GM23338 (cell line): ENCODE data around the gene KLHL22. TPM values are rescaled to one million over a fixed set of nuclear protein-coding genes. Genes with fewer than 3 reads are reported as not detected.

Experiments used
- ATAC-seq: fragments of 200-7000 bp; cut with Tn5 transposase; 3 replicates; pipeline ENCODE4 v1.9.1; 2020
- DNase-seq: peaks from one replicate; pipeline ENCODE4 v3.0.0-alpha.2; 2015; ENCODE audit warnings: low spot score
- H2AFZ ChIP-seq: fragments of 200-600 bp; sonication (generic); 2 replicates; pipeline ENCODE4 v1.8.0; 2016; ENCODE audit warnings: antibody characterized with exemption, mild to moderate bottlenecking, moderate library complexity
- H3F3A ChIP-seq: fragments of 200-600 bp; sonication (generic); replicated peaks from 2 replicates; pipeline ENCODE4 v1.8.0; 2017; ENCODE audit warnings: antibody characterized with exemption, mixed run types, low read depth
- H3K27ac ChIP-seq: fragments of 200-600 bp; sonication (generic); 2 replicates; pipeline ENCODE4 v1.6.1; 2016; ENCODE audit warnings: low read depth
- H3K27me3 ChIP-seq: fragments of 200-600 bp; sonication (generic); 2 replicates; pipeline ENCODE4 v1.8.0; 2016; ENCODE audit warnings: mild to moderate bottlenecking, mixed run types, moderate library complexity; ENCODE audit not compliant: insufficient read depth
- H3K36me3 ChIP-seq: fragments of 200-600 bp; sonication (generic); 2 replicates; pipeline ENCODE4 v1.8.0; 2016; ENCODE audit warnings: mild to moderate bottlenecking; ENCODE audit not compliant: insufficient read depth
- H3K4me1 ChIP-seq: fragments of 200-600 bp; sonication (generic); 2 replicates; pipeline ENCODE4 v1.8.0; 2016; ENCODE audit warnings: mild to moderate bottlenecking, moderate library complexity; ENCODE audit not compliant: insufficient read depth
- H3K4me2 ChIP-seq: fragments of 200-600 bp; sonication (generic); 2 replicates; pipeline ENCODE4 v1.7.1; 2017; ENCODE audit warnings: mixed run types
- H3K4me3 ChIP-seq: fragments of 200-600 bp; sonication (generic); 2 replicates; pipeline ENCODE4 v1.6.1; 2016; ENCODE audit warnings: mixed run types
- H3K79me2 ChIP-seq: fragments of 200-600 bp; sonication (generic); replicated peaks from 2 replicates; pipeline ENCODE4 v1.8.0; 2017; ENCODE audit warnings: mild to moderate bottlenecking; ENCODE audit not compliant: insufficient read depth
- H3K9me2 ChIP-seq: fragments of 200-600 bp; sonication (generic); 2 replicates; pipeline ENCODE4 v1.8.0; 2017; ENCODE audit not compliant: insufficient read depth
- H4K20me1 ChIP-seq: fragments of 200-600 bp; sonication (generic); replicated peaks from 2 replicates; pipeline ENCODE4 v1.8.0; 2017; ENCODE audit warnings: mild to moderate bottlenecking; ENCODE audit not compliant: insufficient read depth
- H3K27ac Mint-ChIP-seq: 2 replicates; pipeline ENCODE4 v1.8.0; 2020; ENCODE audit warnings: inconsistent platforms, mild to moderate bottlenecking, moderate library complexity, mixed read lengths
- H3K27me3 Mint-ChIP-seq: 3 replicates; pipeline ENCODE4 v1.8.0; 2022; ENCODE audit warnings: low read depth, mild to moderate bottlenecking, moderate library complexity, mixed read lengths, inconsistent platforms; ENCODE audit not compliant: insufficient read depth, poor library complexity
- H3K36me3 Mint-ChIP-seq: 3 replicates; pipeline ENCODE4 v1.8.0; 2021; ENCODE audit warnings: low read depth, mild to moderate bottlenecking, inconsistent platforms, moderate library complexity, mixed read lengths
- H3K4me1 Mint-ChIP-seq: 3 replicates; pipeline ENCODE4 v1.8.0; 2020; ENCODE audit warnings: mild to moderate bottlenecking, inconsistent platforms, mixed read lengths
- H3K4me3 Mint-ChIP-seq: 3 replicates; pipeline ENCODE4 v1.8.0; 2021; ENCODE audit warnings: moderate library complexity, mild to moderate bottlenecking, inconsistent platforms, mixed read lengths
- H3K9me3 Mint-ChIP-seq: 3 replicates; pipeline ENCODE4 v1.8.0; 2020; ENCODE audit warnings: moderate library complexity, mild to moderate bottlenecking, inconsistent platforms, mixed read lengths
- CREB1 ChIP-seq: fragments of 250-450 bp; sonication (Bioruptor Pico); IDR thresholded peaks from 2 replicates; pipeline ENCODE4 v1.5.0; 2020; ENCODE audit warnings: low read depth, mild to moderate bottlenecking, moderate library complexity
- JUNB ChIP-seq: IDR thresholded peaks from one replicate; pipeline ENCODE4 v1.6.1; 2016; ENCODE audit warnings: antibody characterized with exemption; ENCODE audit not compliant: unreplicated experiment
- NANOG ChIP-seq: IDR thresholded peaks from 2 replicates; pipeline ENCODE4 v1.6.1; 2016; ENCODE audit warnings: antibody characterized with exemption, borderline replicate concordance
- POLR2AphosphoS5 ChIP-seq: IDR thresholded peaks from 2 replicates; pipeline ENCODE4 v1.6.1; 2016; ENCODE audit warnings: antibody characterized with exemption, low read depth
- REST ChIP-seq: IDR thresholded peaks from one replicate; pipeline ENCODE4 v1.6.1; 2018; ENCODE audit warnings: antibody characterized with exemption; ENCODE audit not compliant: unreplicated experiment
- STAT1 ChIP-seq: IDR thresholded peaks from one replicate; pipeline ENCODE4 v1.6.1; 2016; ENCODE audit warnings: antibody characterized with exemption; ENCODE audit not compliant: unreplicated experiment
- ZNF331 ChIP-seq: fragments of 250-450 bp; sonication (Bioruptor Pico); IDR thresholded peaks from 2 replicates; pipeline ENCODE4 v1.5.0; 2020; ENCODE audit warnings: low read depth, mild to moderate bottlenecking, moderate library complexity
- polyA plus RNA-seq: library from polyadenylated mRNA; unstranded; fragments of >200 nt; fragmentation: Nextera tagmentation; extraction: Ambion mirVana; gene quantifications from 2 replicates; pipeline ENCODE4 v1.2.1, GENCODE V29; 2016
- total RNA-seq: library from RNA; depleted of rRNA; stranded (reverse); fragments of >200 nt; shearing (Covaris generic); gene quantifications from 2 replicates; pipeline ENCODE4 v1.2.3, GENCODE V29; 2014
- TF ChIP-seq, protein P1 (sequence below), 2 experiments: fragments of 200-600 bp in 1 of 2; sonication (generic) in 1 of 2; conservative IDR thresholded peaks; 2 replicates each; pipeline versions ENCODE4 v1.5.1 to v1.6.1; 2016 to 2017; ENCODE audit warnings: antibody characterized with exemption in 2 of 2, low read depth in 2 of 2, mild to moderate bottlenecking in 2 of 2, moderate library complexity in 1 of 2
- TF ChIP-seq, protein P2 (sequence below): fragments of 250-450 bp; sonication (Bioruptor Pico); IDR thresholded peaks from 2 replicates; pipeline ENCODE4 v1.5.0; 2020; ENCODE audit warnings: mild to moderate bottlenecking, moderate library complexity

Gene KLHL22
- total and polyA plus RNA-seq, 2 experiments from 2014 or later = 2.4 to 16.0 TPM

DNA sequence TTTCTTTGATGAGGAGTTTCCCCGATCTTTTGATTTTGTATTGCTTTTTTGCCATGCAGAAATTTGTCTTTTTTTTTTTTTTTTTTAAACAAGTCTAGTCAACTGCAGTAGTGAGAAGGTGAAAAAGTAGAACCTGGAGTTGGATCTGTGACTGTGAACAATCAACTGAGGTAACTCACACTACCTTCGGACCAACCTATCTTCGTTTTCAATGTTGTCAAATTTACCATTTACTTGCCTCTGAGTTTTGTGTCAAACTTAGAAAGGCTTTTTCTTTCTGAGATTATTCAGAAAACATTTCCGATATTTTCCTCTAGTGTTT is 20.5 kb downstream of the KLHL22 start (continued):
- TF ChIP-seq STAT1 = no peak
- no peak for TF ChIP-seq REST

DNA sequence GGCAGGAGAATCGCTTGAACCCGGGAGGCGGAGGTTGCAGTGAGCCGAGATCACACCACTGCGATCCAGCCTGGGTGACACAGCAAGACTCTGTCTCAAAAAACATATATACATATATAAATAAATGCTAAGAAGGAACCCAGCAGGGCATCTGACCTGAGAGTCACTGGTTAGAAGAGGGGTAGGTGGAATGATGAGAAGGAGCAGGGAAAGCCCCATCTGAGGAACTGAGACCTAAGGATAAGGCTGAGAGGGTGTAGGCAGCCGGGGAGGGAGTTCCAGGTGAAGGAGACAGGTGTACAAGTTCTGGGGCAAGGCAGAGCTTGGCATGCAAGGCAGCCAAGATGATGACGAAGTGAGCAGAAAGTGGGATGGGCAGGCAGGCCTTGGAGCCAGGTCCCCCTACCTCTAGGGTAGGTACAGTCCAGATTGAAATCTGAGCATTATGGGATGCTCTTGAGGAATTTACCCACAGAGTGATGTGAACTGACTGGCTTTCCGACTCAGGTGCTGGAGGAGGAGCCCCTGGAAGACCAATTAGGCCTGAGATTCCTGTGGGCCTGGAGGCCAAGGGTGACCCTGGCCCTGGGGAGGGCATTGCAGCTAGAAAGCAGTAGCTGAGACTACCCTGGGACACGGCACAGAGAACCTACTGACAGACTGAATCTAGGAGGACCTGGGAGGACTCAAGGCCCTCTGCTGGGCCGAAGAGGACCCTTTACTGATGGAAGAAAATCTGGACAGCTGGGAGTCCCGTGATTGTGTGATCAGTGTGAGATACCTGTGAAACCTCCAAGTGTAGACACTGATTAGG is 22.8 kb downstream of the KLHL22 start:
- Mint-ChIP-seq H3K4me3 (no peak overlapping the region), H3K9me3 (no peaks in the 10 kb centered on the region; the same call in 2 of the 3 replicates), H3K27ac (no peak overlapping the region), H3K36me3 (no peaks in the 10 kb centered on the region; the same call in 1 of the 3 replicates), H3K4me1 (no peaks in the 10 kb centered on the region), H3K27me3 (peaks cover 12% of the 10 kb centered on the region)
- no peaks in the 10 kb centered on the region for H4K20me1 ChIP-seq
- no peak overlapping the region for H3K27ac ChIP-seq
- H3F3A ChIP-seq = no peaks in the 10 kb centered on the region
- H3K4me1 ChIP-seq = no peaks in the 10 kb centered on the region
- DNase-seq (no peak), ATAC-seq (no peak)
- H3K27me3 ChIP-seq = no peaks in the 10 kb centered on the region
- H3K9me2 ChIP-seq = no peaks in the 10 kb centered on the region
- H3K4me3 ChIP-seq = no peak overlapping the region
- H3K36me3 ChIP-seq = no peaks in the 10 kb centered on the region
- H3K4me2 ChIP-seq = no peak overlapping the region
- no peak overlapping the region for H2AFZ ChIP-seq
- no peaks in the 10 kb centered on the region for H3K79me2 ChIP-seq
- TF ChIP-seq JUNB (no peak), POLR2AphosphoS5 (no peak), NANOG (no peak), REST (no peak), ZNF331 (CRISPR knock-in tag) (no peak), CREB1 (CRISPR knock-in tag) (no peak)
- TF ChIP-seq, protein P1, sequence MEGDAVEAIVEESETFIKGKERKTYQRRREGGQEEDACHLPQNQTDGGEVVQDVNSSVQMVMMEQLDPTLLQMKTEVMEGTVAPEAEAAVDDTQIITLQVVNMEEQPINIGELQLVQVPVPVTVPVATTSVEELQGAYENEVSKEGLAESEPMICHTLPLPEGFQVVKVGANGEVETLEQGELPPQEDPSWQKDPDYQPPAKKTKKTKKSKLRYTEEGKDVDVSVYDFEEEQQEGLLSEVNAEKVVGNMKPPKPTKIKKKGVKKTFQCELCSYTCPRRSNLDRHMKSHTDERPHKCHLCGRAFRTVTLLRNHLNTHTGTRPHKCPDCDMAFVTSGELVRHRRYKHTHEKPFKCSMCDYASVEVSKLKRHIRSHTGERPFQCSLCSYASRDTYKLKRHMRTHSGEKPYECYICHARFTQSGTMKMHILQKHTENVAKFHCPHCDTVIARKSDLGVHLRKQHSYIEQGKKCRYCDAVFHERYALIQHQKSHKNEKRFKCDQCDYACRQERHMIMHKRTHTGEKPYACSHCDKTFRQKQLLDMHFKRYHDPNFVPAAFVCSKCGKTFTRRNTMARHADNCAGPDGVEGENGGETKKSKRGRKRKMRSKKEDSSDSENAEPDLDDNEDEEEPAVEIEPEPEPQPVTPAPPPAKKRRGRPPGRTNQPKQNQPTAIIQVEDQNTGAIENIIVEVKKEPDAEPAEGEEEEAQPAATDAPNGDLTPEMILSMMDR (conservative IDR thresholded peaks at IDR 0.05; ENCODE audit: low read depth in 2 of 2) = no peak
- TF ChIP-seq, protein P2, sequence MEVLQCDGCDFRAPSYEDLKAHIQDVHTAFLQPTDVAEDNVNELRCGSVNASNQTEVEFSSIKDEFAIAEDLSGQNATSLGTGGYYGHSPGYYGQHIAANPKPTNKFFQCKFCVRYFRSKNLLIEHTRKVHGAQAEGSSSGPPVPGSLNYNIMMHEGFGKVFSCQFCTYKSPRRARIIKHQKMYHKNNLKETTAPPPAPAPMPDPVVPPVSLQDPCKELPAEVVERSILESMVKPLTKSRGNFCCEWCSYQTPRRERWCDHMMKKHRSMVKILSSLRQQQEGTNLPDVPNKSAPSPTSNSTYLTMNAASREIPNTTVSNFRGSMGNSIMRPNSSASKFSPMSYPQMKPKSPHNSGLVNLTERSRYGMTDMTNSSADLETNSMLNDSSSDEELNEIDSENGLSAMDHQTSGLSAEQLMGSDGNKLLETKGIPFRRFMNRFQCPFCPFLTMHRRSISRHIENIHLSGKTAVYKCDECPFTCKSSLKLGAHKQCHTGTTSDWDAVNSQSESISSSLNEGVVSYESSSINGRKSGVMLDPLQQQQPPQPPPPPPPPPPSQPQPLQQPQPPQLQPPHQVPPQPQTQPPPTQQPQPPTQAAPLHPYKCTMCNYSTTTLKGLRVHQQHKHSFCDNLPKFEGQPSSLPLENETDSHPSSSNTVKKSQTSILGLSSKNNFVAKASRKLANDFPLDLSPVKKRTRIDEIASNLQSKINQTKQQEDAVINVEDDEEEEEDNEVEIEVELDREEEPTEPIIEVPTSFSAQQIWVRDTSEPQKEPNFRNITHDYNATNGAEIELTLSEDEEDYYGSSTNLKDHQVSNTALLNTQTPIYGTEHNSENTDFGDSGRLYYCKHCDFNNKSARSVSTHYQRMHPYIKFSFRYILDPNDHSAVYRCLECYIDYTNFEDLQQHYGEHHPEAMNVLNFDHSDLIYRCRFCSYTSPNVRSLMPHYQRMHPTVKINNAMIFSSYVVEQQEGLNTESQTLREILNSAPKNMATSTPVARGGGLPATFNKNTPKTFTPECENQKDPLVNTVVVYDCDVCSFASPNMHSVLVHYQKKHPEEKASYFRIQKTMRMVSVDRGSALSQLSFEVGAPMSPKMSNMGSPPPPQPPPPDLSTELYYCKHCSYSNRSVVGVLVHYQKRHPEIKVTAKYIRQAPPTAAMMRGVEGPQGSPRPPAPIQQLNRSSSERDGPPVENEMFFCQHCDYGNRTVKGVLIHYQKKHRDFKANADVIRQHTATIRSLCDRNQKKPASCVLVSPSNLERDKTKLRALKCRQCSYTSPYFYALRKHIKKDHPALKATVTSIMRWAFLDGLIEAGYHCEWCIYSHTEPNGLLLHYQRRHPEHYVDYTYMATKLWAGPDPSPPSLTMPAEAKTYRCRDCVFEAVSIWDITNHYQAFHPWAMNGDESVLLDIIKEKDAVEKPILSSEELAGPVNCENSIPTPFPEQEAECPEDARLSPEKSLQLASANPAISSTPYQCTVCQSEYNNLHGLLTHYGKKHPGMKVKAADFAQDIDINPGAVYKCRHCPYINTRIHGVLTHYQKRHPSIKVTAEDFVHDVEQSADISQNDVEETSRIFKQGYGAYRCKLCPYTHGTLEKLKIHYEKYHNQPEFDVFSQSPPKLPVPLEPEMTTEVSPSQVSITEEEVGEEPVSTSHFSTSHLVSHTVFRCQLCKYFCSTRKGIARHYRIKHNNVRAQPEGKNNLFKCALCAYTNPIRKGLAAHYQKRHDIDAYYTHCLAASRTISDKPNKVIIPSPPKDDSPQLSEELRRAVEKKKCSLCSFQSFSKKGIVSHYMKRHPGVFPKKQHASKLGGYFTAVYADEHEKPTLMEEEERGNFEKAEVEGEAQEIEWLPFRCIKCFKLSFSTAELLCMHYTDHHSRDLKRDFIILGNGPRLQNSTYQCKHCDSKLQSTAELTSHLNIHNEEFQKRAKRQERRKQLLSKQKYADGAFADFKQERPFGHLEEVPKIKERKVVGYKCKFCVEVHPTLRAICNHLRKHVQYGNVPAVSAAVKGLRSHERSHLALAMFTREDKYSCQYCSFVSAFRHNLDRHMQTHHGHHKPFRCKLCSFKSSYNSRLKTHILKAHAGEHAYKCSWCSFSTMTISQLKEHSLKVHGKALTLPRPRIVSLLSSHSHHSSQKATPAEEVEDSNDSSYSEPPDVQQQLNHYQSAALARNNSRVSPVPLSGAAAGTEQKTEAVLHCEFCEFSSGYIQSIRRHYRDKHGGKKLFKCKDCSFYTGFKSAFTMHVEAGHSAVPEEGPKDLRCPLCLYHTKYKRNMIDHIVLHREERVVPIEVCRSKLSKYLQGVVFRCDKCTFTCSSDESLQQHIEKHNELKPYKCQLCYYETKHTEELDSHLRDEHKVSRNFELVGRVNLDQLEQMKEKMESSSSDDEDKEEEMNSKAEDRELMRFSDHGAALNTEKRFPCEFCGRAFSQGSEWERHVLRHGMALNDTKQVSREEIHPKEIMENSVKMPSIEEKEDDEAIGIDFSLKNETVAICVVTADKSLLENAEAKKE = no peak
